RWPE1 (cell line): ENCODE data around the gene HOXA9.
A peak's percentile ranks its signal among the peaks of the same experiment; 100 is the strongest.

Source experiments
- CTCF ChIA-PET: fragments of 350-600 bp; sonication (Branson Sonifier 250); formaldehyde crosslinking; extraction: SDS; loops from one replicate; lab custom pipeline; 2021; lab: Yijun Ruan, JAX
- POLR2A ChIA-PET: fragments of 400-600 bp; formaldehyde crosslinking; extraction: SDS; loops from one replicate; lab custom pipeline; 2020; ENCODE audit warnings: antibody characterized with exemption; ENCODE audit not compliant: low non-redundant PET; lab: Yijun Ruan, JAX
- DNase-seq: peaks from one replicate; pipeline ENCODE4 v3.0.0; 2012; ENCODE audit warnings: low spot score
- H3K27ac ChIP-seq: fragments of 450-650 bp; 2 replicates; pipeline ENCODE4 v1.5.1; 2017
- CTCF ChIP-seq: fragments of 450-650 bp; conservative IDR thresholded peaks from 2 replicates; pipeline ENCODE4 v1.5.1; 2017; ENCODE audit warnings: low read depth, mild to moderate bottlenecking

HOXA9 gene

GRCh38 chr7:27173956-27174873, 8.9 kb upstream of the HOXA9 start, which contains the start of gene HOXA10:
HOXA10 (minus strand) TSS chr7:27174320; CDS start chr7:27174306, 14 bp downstream.
- ChIA-PET CTCF (interaction anchor here (0.7 to 2.1 kb wide), 5 partner anchors 10 to 320 kb away, joined by 3 to 7 read pairs (median 6); no protein-coding TSS in a partner anchor), POLR2A (no interaction called here)
- DNase-seq, result no peak
- TF ChIP-seq CTCF, result no peak
- H3K27ac ChIP-seq, result peak within 1 kb of the TSS; percentile 95

GRCh38 chr7:27173511-27173955, 8.2 kb upstream of the HOXA9 start:
- ChIA-PET CTCF (interaction anchor here (0.8 to 1.9 kb wide), 3 partner anchors 9 to 22 kb away, joined by 4 to 7 read pairs (median 6); no protein-coding TSS in a partner anchor), POLR2A (no interaction called here)
- peak overlapping the region; percentile 95 for H3K27ac ChIP-seq
- no peak for TF ChIP-seq CTCF
- DNase-seq, result no peak

GRCh38 chr7:27172823-27173510, 7.6 kb upstream of the HOXA9 start:
- peak overlapping the region; percentile 95 for H3K27ac ChIP-seq
- POLR2A ChIA-PET, result interaction anchor here (0.8 kb wide), 1 partner anchor 12 kb away, joined by 4 read pairs; the partner anchor contains the start of gene HOXA11
- CTCF ChIA-PET, result interaction anchor here (0.9 to 1.9 kb wide), 4 partner anchors 9 to 12 kb away, joined by 3 to 7 read pairs (median 6); no protein-coding TSS in a partner anchor
- no peak for TF ChIP-seq CTCF
- DNase-seq, result no peak

GRCh38 chr7:27172315-27172774, 7.0 kb upstream of the HOXA9 start:
- H3K27ac ChIP-seq, result peak overlapping the region; percentile 95
- no peak for DNase-seq
- CTCF ChIA-PET, result interaction anchor here (0.9 to 1.2 kb wide), 5 partner anchors 9 to 30 kb away, joined by 3 to 6 read pairs (median 4); no protein-coding TSS in a partner anchor
- TF ChIP-seq CTCF, result no peak
- POLR2A ChIA-PET, result interaction anchor here (0.8 kb wide), 1 partner anchor 12 kb away, joined by 4 read pairs; the partner anchor contains the start of gene HOXA11

GRCh38 chr7:27171637-27172314, 6.4 kb upstream of the HOXA9 start:
- POLR2A ChIA-PET, result no interaction called here
- CTCF ChIA-PET, result interaction anchor here (0.6 to 4.1 kb wide), 7 partner anchors 8 to 873 kb away, joined by 3 to 30 read pairs (median 4); no protein-coding TSS in a partner anchor
- peak; percentile 45 for TF ChIP-seq CTCF
- peak overlapping the region; percentile 95 for H3K27ac ChIP-seq
- no peak for DNase-seq
